ENCODE data around the gene MACROH2A1. TPM values are rescaled to one million over a fixed set of nuclear protein-coding genes. Genes with fewer than 3 reads are reported as not detected.
A peak's percentile ranks its signal among the peaks of the same experiment; 100 is the strongest.

The MACROH2A1 gene
- 154 and 191 TPM in 2 replicates for total RNA-seq
- 95.6 and 128 TPM in 2 replicates for polyA plus RNA-seq
- polyA plus RNA-seq (2012), result 82.3 and 119 TPM in 2 replicates
- polyA minus RNA-seq (ENCODE audit: low replicate concordance), result 56.9 and 95.6 TPM in 2 replicates

DNA sequence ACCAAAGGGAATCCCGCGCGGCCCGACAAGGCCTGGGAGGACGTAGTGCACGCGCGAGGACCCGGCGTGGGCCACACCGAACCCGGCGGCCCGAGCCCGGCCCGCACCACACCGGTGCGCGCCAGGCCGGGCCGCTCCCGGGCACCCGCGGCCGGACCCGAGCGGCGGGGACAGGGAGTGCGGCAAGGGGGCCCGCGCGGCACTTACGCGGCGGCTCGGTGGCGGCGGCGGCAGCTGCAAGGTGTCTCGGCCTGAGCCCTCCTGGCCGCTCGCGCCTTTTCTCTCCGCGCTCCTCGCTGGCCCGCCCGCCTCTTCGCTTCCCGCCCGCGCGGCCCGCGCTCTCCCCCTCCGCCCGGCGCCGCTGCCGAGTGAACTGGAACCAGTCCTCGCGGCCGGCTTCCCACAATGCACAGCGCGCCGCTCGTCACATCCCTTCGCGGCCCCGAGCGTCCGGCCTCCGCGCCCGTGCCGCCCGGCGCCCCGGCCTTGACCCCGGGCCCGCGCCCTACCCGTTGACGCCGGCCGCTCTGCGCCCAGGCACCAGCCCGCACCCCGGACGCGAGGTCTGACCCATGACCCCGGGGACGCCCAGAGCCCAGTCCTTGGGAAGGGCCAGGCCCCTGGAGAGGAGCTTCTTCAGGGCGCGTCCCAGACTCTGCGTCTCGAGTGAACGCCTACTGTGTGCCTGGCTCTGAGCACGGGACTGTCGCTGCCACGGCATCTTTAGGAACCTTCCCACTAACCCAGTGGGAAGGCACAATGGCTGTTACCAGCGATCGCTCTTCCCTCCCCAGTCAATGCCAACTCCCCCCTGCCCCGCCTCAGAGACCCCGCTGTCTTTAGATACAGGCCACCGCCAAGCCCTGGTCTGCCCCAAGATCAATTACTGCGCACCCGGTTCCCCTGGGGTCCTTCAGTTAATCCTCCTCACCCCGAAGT lies at the start of gene MACROH2A1:
Gene MACROH2A1 (minus strand): TSS at position 377 of the 939 bp plus-strand sequence. CDS start 10,138 bp downstream, outside the sequence.
- H3K4me3 ChIP-seq (replicated peaks in 1 of 4; ENCODE audit: control extremely low read depth in 1 of 4, insufficient read depth in 1 of 4, low read depth in 3 of 4, low read length in 4 of 4), result peak within 1 kb of the TSS; percentile 72 to 86 (median 76)
- peak within 1 kb of the TSS; percentile 88 for H3K9ac ChIP-seq (ENCODE audit: insufficient read depth, low read length)
- TF ChIP-seq EZH2 (IDR thresholded peaks at IDR 0.05; ENCODE audit: low read length, missing control alignments), result no peak
- TF ChIP-seq CTCF (conservative IDR thresholded peaks at IDR 0.05 in 1 of 2, IDR thresholded peaks at IDR 0.05 in 1 of 2; ENCODE audit: low read depth in 1 of 2, low read length in 2 of 2), result no peak
- peak within 1 kb of the TSS; percentile 94 for H3K4me2 ChIP-seq (ENCODE audit: extremely low read depth, insufficient read depth, low read length)
- no peaks in the 10 kb centered on the region for H3K36me3 ChIP-seq (ENCODE audit: control insufficient read depth, insufficient read depth, low read length)
- H3K79me2 ChIP-seq (ENCODE audit: control insufficient read depth, insufficient read depth, low read length), result peaks cover 49% of the 10 kb centered on the region
- no peaks in the 10 kb centered on the region for H3K9me3 ChIP-seq (ENCODE audit: control insufficient read depth, insufficient read depth, low read depth, low read length)
- no peaks in the 10 kb centered on the region for H4K20me1 ChIP-seq (ENCODE audit: control insufficient read depth, extremely low read depth, insufficient read depth, low read length)
- no peaks in the 10 kb centered on the region for H3K27me3 ChIP-seq (ENCODE audit: control insufficient read depth, insufficient read depth, low read length)
- H2AFZ ChIP-seq (ENCODE audit: low read length), result peak within 1 kb of the TSS; percentile 97
- peak; percentile 83 to 85 for DNase-seq (ENCODE audit: low read depth in 2 of 2)
- H3K4me1 ChIP-seq (ENCODE audit: control insufficient read depth, extremely low read depth, insufficient read depth, low read length), result peaks cover 6% of the 10 kb centered on the region
- H3K27ac ChIP-seq (ENCODE audit: insufficient read depth, low read length), result peak within 1 kb of the TSS; percentile 93

GRCh38 chr5:135448071-135448739 lies 49.2 kb upstream of the MACROH2A1 start:
- H3K4me1 ChIP-seq (ENCODE audit: control insufficient read depth, extremely low read depth, insufficient read depth, low read length), result no peaks in the 10 kb centered on the region
- peak in 1 of 2 donors; percentile 25 for DNase-seq (ENCODE audit: low read depth in 2 of 2)
- no peak overlapping the region for H3K9ac ChIP-seq (ENCODE audit: insufficient read depth, low read length)
- peaks cover 9% of the 10 kb centered on the region for H3K27me3 ChIP-seq (ENCODE audit: control insufficient read depth, insufficient read depth, low read length)
- no peak overlapping the region for H3K4me3 ChIP-seq (replicated peaks in 1 of 4; ENCODE audit: control extremely low read depth in 1 of 4, insufficient read depth in 1 of 4, low read depth in 3 of 4, low read length in 4 of 4)
- no peaks in the 10 kb centered on the region for H3K79me2 ChIP-seq (ENCODE audit: control insufficient read depth, insufficient read depth, low read length)
- no peak overlapping the region for H2AFZ ChIP-seq (ENCODE audit: low read length)
- H3K9me3 ChIP-seq (ENCODE audit: control insufficient read depth, insufficient read depth, low read depth, low read length), result no peaks in the 10 kb centered on the region
- TF ChIP-seq CTCF (conservative IDR thresholded peaks at IDR 0.05 in 1 of 2, IDR thresholded peaks at IDR 0.05 in 1 of 2; ENCODE audit: low read depth in 1 of 2, low read length in 2 of 2) (no peak), EZH2 (IDR thresholded peaks at IDR 0.05; ENCODE audit: low read length, missing control alignments) (no peak)
- H3K4me2 ChIP-seq (ENCODE audit: extremely low read depth, insufficient read depth, low read length), result no peak overlapping the region
- no peak overlapping the region for H3K27ac ChIP-seq (ENCODE audit: insufficient read depth, low read length)
- no peaks in the 10 kb centered on the region for H3K36me3 ChIP-seq (ENCODE audit: control insufficient read depth, insufficient read depth, low read length)
- no peaks in the 10 kb centered on the region for H4K20me1 ChIP-seq (ENCODE audit: control insufficient read depth, extremely low read depth, insufficient read depth, low read length)
